GM21526 (cell line): ENCODE measurements around the gene ZNF469.

Experiments
- ATAC-seq: cut with Tn5 transposase; IDR thresholded peaks from one replicate; pipeline ENCODE4 v1.9.1; 2021; ENCODE audit warnings: moderate library complexity; ENCODE audit not compliant: unreplicated experiment, low FRiP score

ZNF469 gene

DNA sequence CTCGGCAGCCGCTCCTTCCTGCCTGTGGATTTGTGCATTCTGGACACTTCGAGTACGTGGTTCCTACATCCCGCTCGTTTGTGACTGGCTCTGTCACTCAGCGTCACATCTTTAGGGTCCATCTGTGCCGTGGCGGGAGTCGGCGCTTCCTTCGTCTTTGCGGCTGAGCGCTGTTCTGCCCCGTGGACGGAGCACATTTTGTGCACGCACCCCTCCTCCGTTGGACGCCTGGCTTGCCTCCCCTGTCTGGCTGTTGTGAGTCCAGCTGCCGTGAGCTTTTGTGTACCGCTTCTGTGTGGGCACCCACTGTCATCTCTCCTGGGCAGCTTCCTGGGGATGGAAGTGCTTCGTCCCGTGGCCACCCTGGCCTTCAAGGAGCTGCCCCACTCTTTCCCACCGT lies 6.4 kb downstream of the ZNF469 start:
- ATAC-seq, result no peak

DNA sequence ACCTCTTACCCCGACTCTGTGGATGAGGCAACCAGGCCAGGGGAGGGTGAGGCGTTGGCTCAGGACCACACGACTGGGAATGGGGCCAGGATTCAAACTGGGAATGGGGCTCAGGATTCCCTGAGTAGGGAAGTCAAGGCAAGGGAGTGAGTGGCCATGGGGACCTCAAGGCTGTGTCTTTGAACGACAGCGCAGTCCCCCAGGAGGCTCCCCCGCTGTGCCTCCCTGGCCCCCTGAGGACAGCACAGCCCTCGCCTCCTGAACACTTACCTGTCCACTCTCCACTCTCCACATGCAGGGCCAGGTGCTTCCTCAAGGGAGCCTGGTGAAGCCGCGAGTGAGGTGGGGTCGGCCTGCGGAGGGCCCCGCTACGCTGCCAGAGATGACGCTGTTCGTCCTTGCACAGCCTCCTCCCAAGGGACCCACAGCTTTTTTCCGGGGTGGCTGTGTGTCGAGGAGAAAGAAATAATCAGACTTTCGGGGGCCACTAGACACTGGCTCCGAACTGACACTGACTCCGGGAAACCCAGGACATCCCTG lies 6.9 kb downstream of the ZNF469 start:
- ATAC-seq, result no peak

DNA sequence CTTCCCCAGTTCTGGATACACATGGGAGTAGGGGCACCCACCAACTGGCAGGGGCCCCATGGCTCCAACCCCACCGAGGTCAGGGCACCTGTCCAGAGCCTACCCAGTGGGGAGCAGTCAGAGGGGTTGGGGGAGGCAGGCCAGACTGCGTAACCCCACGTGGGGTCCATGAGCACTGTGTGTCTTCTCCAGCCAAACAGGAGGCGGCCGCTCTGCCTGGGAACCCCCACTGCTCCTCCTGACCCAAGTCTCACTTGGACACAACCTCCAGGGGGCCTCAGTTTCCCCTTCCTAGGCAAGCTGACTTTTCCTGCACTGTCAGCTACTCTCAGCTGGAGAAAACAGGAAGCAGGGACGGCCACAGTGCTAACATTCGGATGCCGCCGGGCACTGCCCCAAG lies 7.5 kb downstream of the ZNF469 start:
- no peak for ATAC-seq

DNA sequence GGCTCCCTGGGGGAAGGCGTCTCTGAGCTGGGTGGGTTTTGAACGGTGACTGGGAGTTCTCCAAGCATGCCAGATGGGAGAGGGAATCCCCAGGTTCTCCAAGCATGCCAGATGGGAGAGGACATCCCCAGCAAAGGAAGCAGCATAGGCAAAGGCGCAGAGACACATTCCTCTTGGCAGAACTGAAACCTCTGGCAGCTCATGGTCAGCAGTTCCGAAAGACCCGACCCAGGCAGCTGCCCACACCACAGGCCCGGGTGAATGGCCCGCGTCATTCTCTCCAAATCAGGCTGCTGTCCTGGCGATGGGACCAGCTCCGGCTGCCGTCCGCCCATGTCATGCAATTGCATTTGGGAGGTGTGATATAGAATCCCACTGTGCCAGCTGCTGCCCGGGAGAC lies 8.0 kb downstream of the ZNF469 start:
- no peak for ATAC-seq

DNA sequence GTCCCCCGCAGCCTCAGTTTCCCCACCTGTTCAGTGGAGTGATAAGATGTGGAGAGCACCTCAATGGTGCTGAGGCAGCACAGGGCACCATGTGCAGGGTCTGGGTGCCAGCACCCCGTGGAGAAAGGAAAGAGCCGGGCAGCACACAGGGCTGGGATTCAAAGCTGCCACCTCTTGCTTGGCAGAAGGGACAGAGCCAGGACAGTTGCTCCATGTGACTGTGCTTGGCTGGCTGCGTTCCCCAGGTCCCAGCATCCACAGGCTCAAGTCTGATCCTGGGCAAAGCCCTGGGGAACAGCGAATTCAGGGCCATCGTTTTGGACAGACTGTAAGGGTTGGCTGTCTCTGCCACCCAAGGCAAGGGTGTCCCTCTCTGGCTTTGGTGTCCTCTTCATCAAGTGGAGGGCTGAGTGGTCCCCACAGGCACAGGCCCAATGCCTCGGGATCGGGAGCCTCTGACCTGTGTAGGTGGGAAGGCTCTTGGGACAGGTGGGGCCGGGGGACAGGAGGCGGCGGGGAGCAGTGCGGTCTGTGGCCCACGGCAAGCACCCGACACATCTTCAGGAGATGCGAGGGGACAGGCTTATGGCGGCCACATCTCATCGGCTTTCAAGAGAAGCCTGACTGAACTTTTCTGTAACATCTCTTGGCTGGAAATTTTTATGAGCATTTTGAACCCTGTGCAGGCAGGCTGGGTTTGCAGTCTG lies 8.5 kb downstream of the ZNF469 start:
- no peak for ATAC-seq

DNA sequence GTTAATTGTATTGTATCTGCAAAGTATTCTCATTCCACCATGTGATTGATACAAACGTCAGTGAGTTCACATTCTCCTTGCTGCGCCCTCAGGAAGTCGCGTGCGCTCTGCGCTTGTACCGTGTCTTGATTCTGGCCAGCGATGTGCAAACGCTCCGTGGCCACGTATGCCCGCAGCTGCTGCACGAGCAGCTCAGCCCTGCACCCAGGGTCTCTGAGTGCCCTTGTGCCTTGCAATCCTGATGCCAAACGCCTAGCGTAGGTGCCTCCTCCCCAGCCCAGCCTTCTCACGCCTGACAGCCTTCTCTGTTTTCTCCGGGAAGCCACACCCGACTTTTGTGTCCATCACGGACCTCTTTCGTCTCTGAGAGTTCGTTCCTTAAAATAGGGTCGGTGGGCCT lies 9.4 kb downstream of the ZNF469 start:
- no peak for ATAC-seq

DNA sequence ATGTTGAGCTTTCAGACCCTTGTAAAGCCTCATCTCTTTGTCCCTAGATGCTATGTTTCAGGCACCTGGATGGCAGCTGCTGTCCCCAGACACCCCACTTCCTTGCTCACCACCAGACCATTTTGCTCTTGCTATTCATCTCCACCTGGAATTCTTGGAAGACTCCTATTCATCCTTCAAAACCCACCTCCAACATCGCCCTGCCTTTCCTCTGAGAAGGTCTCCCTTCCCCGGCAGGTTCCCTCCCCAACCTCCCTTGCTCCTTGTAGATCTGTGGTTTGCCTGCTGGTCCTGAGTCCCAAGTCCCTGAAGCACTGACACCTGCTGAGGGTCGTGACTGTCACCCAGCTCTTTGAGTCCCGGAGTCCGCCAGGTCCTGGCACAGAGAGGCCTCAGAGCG lies 9.9 kb downstream of the ZNF469 start:
- no peak for ATAC-seq

DNA sequence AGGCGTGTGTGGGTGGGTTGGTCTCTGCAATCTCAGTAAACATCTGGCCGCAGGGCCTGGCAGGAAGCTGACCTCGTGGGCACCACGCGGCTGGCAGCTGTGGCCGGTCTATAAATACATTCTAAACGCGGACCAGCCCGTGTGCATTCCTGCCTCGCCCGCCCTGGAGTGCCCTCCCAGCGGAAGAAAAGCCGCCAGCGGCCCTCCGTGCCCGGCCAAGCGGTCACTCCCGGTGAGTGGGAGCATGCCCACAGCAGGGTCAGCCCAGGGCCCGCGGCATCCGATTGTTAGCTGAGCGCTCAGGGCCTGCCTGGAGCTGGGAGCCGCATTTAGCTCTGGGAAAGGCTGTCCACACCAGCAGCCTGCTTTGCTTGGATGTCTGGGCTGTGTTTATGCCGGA lies 10.3 kb downstream of the ZNF469 start:
- ATAC-seq, result no peak

DNA sequence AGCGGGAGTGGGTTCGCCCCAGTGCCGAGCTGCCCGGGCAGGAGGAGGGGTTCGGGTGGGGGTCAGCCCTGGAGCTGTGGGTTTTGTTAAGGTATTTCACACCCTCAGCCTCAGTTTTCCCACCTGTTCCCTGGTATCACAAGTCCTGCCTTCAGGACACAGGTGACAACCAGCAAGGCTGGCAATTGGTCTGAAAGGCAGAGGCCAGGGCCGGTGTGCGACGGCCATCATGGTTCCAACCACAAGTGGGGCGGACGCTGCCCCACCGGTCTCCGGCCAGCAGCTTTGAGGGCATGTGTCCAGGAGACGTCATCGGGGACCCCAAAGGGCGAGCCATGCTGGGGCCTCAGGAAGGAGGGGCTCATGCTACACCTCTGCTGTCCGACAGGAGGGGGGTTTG lies 10.8 kb downstream of the ZNF469 start:
- ATAC-seq, result no peak

DNA sequence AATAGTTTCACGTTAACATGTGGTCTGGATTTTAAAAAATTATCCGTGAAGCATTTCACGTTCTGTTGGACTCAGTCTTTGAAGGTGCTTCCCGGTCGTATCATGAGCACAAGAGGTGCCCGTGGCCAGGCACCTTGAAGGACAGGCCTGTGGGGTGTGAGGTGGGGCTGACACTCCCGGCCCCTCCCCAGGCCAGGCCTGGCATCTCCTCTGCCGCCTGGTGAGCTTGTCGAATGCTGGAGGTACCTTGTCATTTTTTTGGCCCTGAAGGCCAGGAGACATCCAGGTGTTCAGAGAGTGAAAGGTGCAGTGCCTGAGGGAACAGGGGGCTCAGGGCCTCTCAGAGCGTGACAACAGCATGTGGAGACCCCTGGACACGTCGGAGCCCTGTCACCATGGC lies 11.7 kb downstream of the ZNF469 start:
- no peak for ATAC-seq

DNA sequence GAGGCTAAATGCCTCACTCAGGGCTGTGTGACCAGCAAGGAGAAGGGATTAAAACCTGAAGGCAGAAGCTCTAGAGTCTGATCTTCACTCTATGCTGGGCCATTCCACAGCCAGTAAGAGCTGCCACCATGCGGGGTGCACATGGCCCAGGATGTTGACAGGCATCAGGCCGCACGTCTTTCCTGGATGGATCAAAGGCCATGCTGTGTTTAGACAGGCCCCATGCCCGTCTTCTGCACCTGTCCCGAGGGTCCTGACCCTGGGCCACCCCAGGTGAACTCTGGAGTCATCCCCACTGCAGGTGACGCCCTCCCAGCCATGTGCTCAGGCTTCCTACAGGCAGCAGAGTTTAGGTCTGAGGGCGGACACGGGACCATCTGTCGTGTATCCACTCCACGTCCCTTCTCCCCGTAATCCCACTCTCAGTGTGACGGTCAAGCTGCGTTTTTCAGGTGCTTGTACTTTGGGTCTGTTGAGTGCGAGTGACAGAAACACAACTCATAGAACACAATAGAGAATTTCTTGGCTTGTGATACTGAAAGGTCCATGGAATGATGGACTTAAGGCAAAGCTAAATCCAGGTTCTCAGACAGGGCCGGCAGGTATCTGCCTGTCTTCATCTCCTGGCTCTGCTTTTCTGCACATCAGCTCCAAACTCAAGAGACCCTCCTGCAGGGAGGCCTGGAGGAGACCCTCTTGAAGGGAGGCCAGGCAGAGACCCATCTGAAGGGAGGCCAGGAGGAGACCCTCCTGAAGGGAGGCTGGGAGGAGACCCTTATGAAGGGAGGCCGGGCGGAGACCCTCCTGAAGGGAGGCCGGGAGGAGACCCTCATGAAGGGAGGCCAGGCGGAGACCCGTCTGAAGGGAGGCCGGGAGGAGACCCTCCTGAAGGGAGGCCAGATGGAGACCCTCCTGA lies 13.2 kb downstream of the ZNF469 start:
- ATAC-seq, result no peak

DNA sequence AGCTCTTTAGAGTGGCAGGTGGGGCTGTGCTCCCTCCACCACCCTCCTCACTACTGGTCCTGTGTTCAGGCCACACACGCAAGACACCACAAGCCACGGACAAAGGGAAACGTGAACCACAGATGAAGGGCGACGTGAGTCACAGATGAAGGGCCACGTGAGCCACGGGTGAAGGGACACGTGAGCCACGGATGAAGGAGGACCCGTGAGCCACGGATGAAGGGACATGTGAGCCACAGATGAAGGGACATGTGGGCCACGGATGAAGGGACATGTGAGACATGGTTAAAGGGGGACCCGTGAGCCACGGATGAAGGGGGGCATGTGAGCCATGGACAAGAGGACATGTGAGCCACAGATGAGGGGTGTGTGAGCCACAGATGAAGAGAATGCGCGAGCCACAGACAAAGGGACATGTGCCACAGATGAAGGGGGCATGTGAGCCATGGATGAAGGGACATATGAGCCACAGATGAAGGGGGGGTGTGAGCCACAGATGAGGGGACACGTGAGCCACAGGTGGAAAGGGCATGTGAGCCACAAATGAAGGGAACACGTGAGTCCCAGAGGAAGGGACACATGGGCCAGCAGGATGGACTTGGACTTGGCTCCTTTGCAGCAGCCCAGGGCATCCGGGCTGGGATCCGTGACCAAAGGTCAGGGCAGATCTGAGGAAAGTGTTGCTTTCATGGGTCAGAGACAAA lies 15.6 kb downstream of the ZNF469 start:
- ATAC-seq, result no peak

DNA sequence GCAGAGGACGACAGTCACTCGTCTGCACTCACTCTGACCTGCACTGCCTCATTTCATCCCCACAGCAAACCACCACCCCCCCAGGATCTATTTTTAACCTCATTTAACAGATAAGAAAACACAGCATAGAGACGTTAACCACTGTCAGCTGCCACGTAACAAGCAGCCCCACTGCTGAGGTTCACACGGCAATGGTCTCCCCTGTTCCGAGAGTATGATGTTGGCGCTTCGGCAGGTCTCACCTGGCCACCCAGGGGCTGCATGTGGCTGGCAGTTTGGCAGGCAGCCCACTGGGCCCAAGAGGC lies 16.1 kb downstream of the ZNF469 start:
- no peak for ATAC-seq

DNA sequence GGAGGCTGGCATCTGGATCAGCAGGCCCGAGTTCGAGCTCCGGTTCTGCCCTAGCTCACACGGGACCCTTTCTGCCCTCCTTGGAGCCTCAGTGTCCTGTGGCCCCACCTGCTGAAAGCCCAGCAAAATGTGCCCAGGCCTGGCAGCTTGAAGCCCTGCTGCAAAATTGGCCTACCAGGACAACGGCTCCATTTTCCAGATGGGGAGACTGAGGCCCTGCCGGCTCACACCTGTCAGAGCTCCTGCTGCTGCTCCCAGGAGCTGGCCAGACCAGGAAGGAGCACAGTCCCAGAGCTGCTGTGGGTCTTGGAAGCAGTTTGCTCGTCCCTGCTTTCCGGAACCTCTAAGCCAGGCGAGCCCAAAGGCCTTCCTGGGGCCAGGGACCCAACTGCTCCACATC lies 17.4 kb downstream of the ZNF469 start:
- ATAC-seq, result no peak

DNA sequence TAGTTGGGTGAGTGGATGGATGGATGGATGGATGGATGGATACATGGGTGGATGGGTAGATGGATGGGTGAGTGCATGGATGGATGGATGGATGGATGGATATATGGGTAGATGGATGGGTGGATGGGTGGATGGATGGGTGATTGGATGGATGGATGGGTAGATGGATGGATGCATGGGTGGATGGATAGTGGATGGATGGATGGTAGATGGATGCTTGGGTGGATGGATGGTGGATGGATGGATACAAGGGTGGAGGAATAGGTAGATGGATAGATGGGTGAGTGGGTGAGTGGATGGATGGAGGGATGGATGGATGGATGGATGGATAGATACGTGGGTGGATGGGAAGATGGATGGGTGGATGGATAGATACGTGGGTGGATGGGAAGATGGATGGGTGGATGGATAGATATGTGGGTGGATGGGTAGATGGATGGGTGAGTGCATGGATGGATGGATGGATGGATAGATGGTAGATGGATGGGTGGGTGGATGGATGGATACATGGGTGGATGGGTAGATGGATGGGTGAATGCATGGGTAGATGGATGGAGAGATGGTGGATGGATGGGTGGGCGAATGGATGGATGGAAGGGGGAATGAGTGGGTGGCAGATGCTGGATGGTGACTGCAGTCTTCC lies 19.0 kb downstream of the ZNF469 start:
- ATAC-seq, result no peak

DNA sequence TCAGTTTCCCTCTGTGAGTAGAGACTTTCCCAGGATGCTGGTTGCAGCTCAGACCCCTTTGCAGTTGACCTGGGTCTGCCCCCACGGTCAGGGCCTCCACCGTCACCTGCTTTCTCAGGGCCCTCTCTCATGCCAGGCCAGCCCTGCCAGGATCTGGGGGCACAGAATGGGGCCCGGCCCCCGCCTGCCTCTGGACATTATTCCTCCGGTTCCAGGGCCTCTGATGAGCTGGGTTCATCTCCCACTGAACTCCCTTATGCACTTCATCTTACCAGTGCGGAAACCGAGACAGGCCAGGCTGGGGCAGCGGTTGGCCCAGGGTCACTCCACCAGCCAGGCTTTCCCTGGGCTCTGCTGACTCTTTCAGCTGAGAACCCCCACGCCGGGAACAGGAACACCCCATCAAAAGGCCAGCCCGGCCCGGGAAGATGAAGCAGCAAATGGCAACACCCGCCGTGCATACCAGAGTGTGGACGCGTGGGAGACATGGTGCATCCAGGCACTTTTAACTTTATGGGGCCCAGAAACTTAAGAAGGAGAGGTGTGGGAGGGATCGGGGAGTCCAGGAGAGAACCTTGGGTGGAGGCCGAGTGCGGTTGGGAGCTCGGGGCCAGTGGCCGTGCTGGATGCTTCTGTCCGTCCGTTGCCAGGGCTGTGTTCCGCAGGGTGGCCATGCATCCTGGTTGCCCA lies 19.9 kb downstream of the ZNF469 start:
- no peak for ATAC-seq

DNA sequence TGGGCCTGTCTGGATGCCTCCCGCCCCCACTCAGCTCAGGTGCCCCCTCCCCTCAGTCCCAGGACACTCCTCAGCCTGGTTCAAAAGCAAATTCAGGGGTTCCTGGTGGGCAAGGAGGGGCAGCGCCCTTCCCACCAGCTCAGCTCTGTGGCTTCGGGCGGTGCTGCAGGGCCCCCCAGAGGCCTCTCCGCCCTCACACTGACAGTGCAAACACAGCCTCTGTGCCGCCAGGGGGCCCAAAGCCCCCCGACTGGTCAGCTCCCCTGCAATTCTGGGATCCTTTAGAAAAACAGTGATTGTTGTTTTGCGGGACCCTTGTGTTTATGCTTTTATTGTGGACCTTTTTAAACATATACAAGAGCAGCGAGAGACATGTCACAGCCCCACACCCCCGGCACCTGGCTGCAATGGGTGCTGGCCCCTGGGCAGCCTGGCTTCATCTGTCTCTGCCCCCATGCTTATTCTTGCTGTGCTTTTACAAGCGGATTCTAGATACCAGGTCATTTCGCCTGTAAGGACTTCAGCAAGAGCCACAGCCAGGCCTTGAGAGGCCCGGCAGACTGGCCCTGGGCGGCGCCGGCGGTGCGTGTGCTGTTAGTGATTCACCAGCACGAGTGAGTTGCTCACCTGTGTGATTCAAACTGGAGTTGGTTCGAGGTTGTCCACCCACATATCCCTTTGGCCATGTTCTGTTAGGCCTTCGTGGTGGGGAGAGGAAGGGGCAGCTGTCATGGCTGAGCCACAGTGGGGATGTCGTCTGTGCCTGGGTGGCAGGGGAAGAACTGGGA lies 21.2 kb downstream of the ZNF469 start:
- ATAC-seq, result no peak

DNA sequence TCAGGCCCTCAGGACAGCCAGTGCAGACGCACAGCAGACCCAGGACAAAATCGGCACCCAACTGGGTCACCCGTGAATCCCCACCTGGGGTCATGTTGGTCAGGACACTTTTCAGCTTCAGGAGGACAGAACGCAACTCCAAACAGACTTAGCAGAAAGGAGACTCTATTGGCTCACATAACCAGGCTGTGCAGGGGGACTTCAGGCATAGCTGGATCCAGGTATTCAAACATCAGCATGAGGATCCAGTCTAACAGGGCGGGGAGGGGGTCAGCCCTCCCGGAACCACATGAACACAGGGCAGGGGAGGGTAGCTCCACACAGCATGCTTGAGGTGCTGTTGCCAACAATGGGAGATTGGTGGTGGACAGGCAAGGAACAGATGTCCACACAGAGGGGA lies 22.0 kb downstream of the ZNF469 start:
- no peak for ATAC-seq

DNA sequence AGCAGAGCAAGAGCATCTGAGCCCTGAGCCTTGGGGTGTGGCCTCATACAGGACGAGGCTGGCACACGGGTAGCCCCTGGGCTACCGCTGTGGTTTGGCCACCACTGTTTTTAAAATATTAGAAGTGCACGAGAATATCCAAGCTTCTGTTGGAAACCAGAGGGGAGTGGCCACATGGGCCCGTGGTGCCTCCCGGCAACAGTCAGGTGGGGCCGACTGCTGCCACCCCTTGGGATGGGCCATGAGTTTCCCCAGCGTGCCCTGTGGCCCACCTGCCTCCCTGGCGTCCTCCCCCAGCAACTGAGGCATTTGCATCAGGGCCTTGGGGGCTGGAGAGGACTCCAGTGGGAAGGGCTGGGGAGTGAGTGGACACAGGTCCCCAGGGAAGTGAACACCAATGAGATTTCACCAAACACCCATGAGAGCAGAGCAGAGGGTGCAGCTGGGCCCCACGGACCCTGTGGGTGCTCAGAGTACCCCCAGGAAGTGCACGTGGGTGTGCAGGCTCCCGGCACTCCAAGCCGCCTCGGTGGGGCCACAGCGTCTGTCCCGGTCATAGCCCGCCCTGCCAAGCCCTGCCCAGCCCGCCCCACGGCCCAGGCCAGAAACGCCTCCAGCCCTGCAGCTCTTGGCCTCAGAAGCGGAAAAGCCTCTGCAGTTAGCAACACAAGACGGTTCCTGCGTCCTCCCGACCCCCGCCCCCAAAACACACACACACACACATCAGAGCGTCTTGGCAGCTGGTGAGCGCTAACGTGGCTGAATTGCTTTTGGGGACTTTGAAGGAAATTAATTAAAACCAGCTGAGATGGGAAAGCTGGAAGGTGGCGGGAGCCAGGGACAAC lies 22.7 kb downstream of the ZNF469 start:
- no peak for ATAC-seq
